Colonic mucosa (tissue), 4 donors: ENCODE data around the gene GPN3. TPM values are rescaled to one million over a fixed set of nuclear protein-coding genes. Genes with fewer than 3 reads are reported as not detected.
"Not testable (repeated sequence)": the region's sequence is repeated elsewhere in the genome, so short reads cannot be mapped to it uniquely, and the experiment has no call there.

ENCODE experiments used
- DNase-seq: peaks from one replicate; pipeline ENCODE4 v3.0.0-alpha.2; 2020
- H3K27ac ChIP-seq: fragments of 200-600 bp; one replicate; pipeline ENCODE4 v1.8.0; 2021
- H3K27me3 ChIP-seq: fragments of 200-600 bp; one replicate; pipeline ENCODE4 v1.8.0; 2021
- H3K36me3 ChIP-seq: fragments of 200-600 bp; one replicate; pipeline ENCODE4 v1.8.0; 2021
- H3K4me1 ChIP-seq: fragments of 200-600 bp; one replicate; pipeline ENCODE4 v1.8.0; 2021; ENCODE audit warnings: mild to moderate bottlenecking
- H3K4me3 ChIP-seq: fragments of 200-600 bp; one replicate; pipeline ENCODE4 v1.8.0; 2021
- H3K9ac ChIP-seq, 2 donors: one replicate each; pipeline ENCODE4 v1.7.0; 2013; ENCODE audit warnings: control low read depth in 2 of 2, low read depth in 2 of 2, low read length in 2 of 2
- H3K9me3 ChIP-seq: fragments of 200-600 bp; one replicate; pipeline ENCODE4 v1.8.0; 2021
- intact Hi-C: fragments of 100-400 bp; cut with DNase I; formaldehyde crosslinking; loops from one replicate; pipeline ENCODE4 v1.14.1; 2022
- total RNA-seq, 2 donors: library from RNA; stranded (reverse); fragmentation: NEBNext Ultra II Directional in 1 of 2; extraction: Animal tissue kit (Norgen Biotek cat#: 25700) in 1 of 2; gene quantifications; one replicate each; pipeline ENCODE4 v1.2.1, GENCODE V29; 2021
- TF ChIP-seq, protein P1 (sequence below): fragments of 200-600 bp; IDR thresholded peaks from one replicate; pipeline ENCODE4 v1.8.0; 2022; ENCODE audit warnings: antibody characterized with exemption, mild to moderate bottlenecking
- donor health status: healthy.
- donor health status: DM: no; HTN: no; CAD: no.
- donor health status: DM: no; HTN: no; CAD: no.

Gene GPN3
- total RNA-seq, 2 donors from 2014 or later = 10.9 to 21.8 TPM

DNA sequence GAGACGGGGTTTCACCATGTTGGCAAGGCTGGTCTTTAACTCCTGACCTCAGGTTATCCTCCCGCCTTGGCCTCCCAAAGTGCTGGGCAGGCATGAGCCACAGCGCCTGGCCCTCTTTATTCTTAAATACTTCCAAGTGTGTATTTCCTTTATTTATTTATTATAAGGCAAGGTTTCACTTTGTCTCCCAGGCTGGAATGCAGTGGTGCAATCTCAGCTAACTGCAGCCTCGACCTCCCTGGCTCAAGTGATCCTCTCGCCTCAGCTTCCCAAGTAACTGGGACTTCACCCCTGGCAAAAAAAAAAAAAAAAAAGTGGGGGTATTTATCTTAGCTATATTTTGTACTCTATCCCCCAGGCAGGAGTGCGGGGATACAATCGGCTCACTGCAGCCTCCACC lies 7.4 kb upstream of the GPN3 start:
- Histone ChIP-seq H3K27ac (no peak overlapping the region), H3K9ac (no peak overlapping the region), H3K9me3 (no peaks in the 10 kb centered on the region), H3K27me3 (no peaks in the 10 kb centered on the region), H3K4me3 (no peak overlapping the region), H3K36me3 (no peaks in the 10 kb centered on the region), H3K4me1 (no peaks in the 10 kb centered on the region)
- TF ChIP-seq, protein P1, sequence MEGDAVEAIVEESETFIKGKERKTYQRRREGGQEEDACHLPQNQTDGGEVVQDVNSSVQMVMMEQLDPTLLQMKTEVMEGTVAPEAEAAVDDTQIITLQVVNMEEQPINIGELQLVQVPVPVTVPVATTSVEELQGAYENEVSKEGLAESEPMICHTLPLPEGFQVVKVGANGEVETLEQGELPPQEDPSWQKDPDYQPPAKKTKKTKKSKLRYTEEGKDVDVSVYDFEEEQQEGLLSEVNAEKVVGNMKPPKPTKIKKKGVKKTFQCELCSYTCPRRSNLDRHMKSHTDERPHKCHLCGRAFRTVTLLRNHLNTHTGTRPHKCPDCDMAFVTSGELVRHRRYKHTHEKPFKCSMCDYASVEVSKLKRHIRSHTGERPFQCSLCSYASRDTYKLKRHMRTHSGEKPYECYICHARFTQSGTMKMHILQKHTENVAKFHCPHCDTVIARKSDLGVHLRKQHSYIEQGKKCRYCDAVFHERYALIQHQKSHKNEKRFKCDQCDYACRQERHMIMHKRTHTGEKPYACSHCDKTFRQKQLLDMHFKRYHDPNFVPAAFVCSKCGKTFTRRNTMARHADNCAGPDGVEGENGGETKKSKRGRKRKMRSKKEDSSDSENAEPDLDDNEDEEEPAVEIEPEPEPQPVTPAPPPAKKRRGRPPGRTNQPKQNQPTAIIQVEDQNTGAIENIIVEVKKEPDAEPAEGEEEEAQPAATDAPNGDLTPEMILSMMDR = no peak
- intact Hi-C loops = no loop called here
- DNase-seq = no peak

- no peaks in the 10 kb centered on the region for H3K27me3 ChIP-seq
- peaks cover 7% of the 10 kb centered on the region for H3K4me1 ChIP-seq
- intact Hi-C loops = loop anchor here (5.0 to 10.0 kb wide), 2 partner anchors 134 to 357 kb away; no protein-coding TSS in a partner anchor
- H3K9me3 ChIP-seq = no peaks in the 10 kb centered on the region
- H3K36me3 ChIP-seq = no peaks in the 10 kb centered on the region
- DNase-seq = no peak
- H3K4me3 ChIP-seq = peak overlapping the region; percentile 68
- H3K9ac ChIP-seq = peak overlapping the region; percentile 70 to 83
- peak overlapping the region; percentile 84 for H3K27ac ChIP-seq
- TF ChIP-seq, protein P1 = no peak
Observed at GRCh38 chr12:110467847-110468213, 227 bp downstream of the GPN3 start.

- H3K4me3 ChIP-seq = no peak overlapping the region
- no peaks in the 10 kb centered on the region for H3K27me3 ChIP-seq
- H3K4me1 ChIP-seq = peaks cover 7% of the 10 kb centered on the region
- H3K9ac ChIP-seq = peak overlapping the region; percentile 12 to 50
- TF ChIP-seq, protein P1 = no peak
- intact Hi-C loops = loop anchor here (5.0 to 10.0 kb wide), 2 partner anchors 136 to 358 kb away; no protein-coding TSS in a partner anchor
- H3K27ac ChIP-seq = no peak overlapping the region
- no peaks in the 10 kb centered on the region for H3K9me3 ChIP-seq
- no peak for DNase-seq
- H3K36me3 ChIP-seq = no peaks in the 10 kb centered on the region
Observed at GRCh38 chr12:110466791-110467190, 1.3 kb downstream of the GPN3 start.

DNA sequence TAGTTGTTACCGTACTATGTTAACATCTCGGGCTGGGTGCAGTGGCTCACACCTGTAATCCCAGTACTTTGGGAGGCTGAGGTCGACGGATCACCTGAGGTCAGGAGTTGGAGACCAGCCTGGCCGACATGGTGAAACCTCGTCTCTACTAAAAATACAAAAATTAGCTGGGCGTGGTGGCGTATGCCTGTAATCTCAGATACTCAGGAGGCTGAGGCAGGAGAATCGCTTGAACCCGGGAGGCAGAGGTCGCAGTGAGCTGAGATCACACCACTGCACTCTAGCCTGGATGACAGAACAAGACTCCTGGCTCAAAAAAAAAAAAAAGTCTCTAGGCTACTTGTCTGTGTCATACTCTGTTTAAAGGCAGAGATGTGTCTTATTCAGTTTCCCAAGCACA lies 2.3 kb downstream of the GPN3 start:
- H3K9ac ChIP-seq, H3K36me3 ChIP-seq, DNase-seq, H3K9me3 ChIP-seq, H3K27ac ChIP-seq, H3K27me3 ChIP-seq, H3K4me1 ChIP-seq, H3K4me3 ChIP-seq: not testable (repeated sequence)
- intact Hi-C loops = loop anchor here (5.0 to 10.0 kb wide), 2 partner anchors 137 to 359 kb away; no protein-coding TSS in a partner anchor

DNA sequence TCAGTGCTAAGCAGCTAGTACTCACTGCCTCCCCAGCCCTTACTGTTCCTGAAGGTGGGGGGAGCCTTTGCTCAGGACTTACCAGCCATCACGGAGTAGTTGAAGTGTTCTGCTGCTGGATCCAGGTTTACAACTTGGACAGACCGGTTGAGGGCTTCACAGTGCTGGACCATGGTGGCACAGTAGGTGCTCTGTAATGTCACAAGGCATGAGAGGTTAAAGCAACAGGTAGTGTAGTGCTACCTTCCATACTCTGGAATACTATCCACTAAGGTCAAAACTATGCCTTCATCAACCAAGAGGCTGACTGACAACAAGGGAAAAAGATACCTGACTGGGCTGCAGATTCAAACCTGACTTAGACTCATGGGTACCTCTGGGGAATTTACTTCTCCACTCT lies 3.0 kb downstream of the GPN3 start:
- intact Hi-C loops = loop anchor here (5.0 to 10.0 kb wide), 2 partner anchors 137 to 360 kb away; no protein-coding TSS in a partner anchor
- H3K9ac ChIP-seq = no peak overlapping the region
- no peak overlapping the region for H3K4me3 ChIP-seq
- H3K9me3 ChIP-seq = no peaks in the 10 kb centered on the region
- TF ChIP-seq, protein P1 = no peak
- no peaks in the 10 kb centered on the region for H3K36me3 ChIP-seq
- H3K27ac ChIP-seq = no peak overlapping the region
- H3K27me3 ChIP-seq = no peaks in the 10 kb centered on the region
- no peak for DNase-seq
- H3K4me1 ChIP-seq = peaks cover 7% of the 10 kb centered on the region

DNA sequence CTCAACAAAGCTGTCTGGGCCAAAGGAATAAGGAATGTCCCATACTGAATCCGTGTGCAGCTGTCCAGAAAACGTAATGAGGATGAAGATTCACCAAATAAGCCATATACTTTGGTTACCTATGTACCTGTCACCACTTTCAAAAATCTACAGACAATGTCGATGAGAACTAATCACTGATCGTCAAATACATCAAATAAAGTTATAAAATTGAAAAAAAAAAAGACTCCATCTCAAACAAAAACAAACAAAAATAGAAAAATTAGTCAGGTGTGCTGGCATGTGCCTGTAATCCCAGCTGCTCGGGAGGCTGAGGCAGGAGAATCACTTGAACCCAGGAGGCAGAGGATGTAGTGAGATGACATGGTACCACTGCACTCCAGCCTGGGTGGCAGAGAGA lies 6.9 kb downstream of the GPN3 start:
- H3K36me3 ChIP-seq, H3K9ac ChIP-seq, H3K27ac ChIP-seq, DNase-seq, H3K4me1 ChIP-seq, H3K9me3 ChIP-seq, H3K27me3 ChIP-seq, H3K4me3 ChIP-seq: not testable (repeated sequence)
- intact Hi-C loops = loop anchor here (10.0 kb wide), 1 partner anchor 364 kb away; no protein-coding TSS in a partner anchor
